Measurements from ENCODE around the gene NID1.

GRCh38 chr1:236027104-236027503, 37.8 kb downstream of the NID1 start:
- TF ChIP-seq, protein P1, sequence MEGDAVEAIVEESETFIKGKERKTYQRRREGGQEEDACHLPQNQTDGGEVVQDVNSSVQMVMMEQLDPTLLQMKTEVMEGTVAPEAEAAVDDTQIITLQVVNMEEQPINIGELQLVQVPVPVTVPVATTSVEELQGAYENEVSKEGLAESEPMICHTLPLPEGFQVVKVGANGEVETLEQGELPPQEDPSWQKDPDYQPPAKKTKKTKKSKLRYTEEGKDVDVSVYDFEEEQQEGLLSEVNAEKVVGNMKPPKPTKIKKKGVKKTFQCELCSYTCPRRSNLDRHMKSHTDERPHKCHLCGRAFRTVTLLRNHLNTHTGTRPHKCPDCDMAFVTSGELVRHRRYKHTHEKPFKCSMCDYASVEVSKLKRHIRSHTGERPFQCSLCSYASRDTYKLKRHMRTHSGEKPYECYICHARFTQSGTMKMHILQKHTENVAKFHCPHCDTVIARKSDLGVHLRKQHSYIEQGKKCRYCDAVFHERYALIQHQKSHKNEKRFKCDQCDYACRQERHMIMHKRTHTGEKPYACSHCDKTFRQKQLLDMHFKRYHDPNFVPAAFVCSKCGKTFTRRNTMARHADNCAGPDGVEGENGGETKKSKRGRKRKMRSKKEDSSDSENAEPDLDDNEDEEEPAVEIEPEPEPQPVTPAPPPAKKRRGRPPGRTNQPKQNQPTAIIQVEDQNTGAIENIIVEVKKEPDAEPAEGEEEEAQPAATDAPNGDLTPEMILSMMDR (IDR thresholded peaks at IDR 0.05; ENCODE audit: borderline replicate concordance, extremely low read depth, low read length, poor library complexity, severe bottlenecking), result no peak
- TF ChIP-seq EZH2 (IDR thresholded peaks at IDR 0.05; ENCODE audit: borderline replicate concordance, low read depth, low read length, severe bottlenecking), result no peak
